ENCODE measurements around the gene PON2.

Gene PON2

DNA sequence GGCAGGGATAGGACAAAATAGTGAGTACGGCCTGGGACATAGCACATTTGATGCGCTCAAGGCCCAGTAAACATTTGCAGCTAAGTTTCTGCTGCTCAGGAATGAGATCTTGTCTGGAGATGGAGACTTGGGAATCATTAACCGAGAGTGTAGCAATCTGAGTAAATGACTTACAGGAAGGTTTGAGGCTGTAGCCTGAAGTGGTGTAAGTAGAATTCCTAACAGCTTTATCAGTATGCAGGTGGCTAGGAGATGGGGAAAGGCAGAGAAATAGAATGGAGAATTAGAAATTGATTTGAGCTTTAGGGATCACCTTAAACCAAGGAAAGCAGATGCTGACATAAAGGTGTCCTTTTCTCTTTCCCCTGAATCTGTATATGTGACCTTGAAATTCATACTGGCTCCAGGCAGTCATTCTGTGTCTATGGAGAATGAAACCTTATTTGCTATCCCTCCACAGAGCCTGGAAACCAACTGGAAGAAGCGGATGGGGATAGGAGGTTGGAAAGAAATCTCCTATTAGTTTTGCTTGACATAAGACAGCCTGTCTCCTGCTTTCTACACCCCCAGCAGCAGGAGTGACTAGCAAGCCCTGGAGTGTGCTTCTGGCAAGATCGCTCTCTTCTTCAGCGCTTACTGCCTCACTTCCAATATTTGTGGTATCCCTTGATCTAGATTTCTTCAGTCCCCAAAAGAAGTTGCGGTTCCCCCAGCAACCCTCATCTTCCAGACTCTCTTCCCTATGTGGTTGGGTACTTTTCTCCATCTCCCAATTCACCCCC, 6.4 kb upstream of the PON2 start:
- no peak for DNase-seq

GRCh38 chr7:95440394-95441038, 5.7 kb upstream of the PON2 start:
- DNase-seq: no peak

GRCh38 chr7:95436407-95436806, 1.6 kb upstream of the PON2 start:
- DNase-seq: no peak

GRCh38 chr7:95435422-95435780, 573 bp upstream of the PON2 start:
- DNase-seq: no peak

DNA sequence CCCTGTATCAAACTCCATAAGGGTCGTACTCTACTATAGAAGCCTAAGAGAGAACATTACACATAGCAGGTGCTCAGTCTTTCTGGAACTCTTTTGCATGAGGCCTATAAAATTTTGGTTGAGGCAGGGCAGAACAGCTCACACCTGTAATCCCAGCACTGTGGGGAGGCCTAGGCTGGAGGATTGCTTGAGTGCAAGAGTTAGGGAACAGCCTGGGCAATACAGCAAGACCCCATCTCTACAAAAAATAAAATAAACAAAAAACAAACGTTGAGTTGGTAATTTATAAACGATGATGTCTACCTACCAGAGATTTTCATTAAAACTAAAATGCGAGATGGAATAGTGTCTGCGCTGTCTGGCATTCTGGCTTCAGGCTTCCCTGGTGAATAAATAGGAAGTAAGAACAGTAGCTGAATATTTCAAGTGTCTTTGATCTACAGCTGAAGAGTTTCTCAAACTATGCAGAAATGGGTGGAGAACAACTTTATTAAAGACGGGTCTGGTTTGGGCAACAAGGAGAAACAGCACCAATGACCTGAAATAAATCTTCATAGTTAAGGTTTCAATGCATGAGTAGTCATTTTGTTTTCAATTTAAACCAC, 774 bp downstream of the PON2 start:
- DNase-seq: no peak

- DNase-seq: no peak
Measured at GRCh38 chr7:95433129-95433528, 1.7 kb downstream of the PON2 start.

DNA sequence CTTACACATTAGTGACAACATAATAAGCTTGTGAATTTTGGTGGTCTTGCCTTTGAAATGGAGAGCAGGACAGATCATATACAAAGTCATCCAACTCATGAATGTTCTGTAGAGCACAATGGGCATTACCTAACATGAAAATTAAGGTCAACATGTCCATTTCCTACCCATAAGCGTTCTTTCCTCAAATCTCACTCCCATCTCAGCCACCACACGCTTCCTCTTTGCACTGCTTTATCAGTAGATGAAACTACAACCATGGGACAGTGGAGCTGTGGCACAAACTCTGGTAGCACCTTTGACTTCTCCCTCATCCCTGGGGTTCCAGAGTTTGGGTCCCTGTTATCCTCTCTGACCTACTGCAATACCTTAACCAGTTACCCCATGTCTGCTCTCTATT, 2.2 kb downstream of the PON2 start:
- DNase-seq: no peak

- DNase-seq: no peak
Measured at GRCh38 chr7:95430864-95431263, 4.0 kb downstream of the PON2 start.

- DNase-seq: no peak
Measured at GRCh38 chr7:95429241-95429990, 5.4 kb downstream of the PON2 start.

DNA sequence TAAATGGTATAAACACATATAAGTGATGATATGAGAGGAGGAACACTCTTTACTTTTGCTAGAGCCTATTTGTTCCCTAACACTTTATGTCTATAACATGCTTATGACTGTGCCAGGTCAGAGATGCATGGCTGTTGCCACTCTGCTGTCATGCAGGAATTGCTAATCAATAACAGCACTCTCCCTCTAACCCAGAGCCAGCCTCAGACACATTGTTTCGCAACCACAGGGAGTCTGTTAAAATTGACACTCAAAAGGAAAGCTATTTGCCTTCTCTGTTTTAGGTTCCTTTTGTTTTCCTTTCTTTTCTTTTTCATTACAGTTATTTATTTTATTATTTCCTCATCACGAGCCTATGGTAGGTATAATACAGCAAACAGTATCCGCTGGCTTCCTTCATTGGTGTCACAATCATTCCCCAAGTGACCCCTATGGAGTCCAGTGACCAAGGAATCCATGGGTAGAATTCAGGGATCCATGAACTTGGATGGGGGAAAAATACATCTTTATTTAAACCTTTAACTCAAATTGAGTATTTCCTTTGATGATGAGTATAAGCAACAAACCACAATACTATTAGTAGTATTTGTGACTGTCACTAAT, 6.8 kb downstream of the PON2 start:
- no peak for DNase-seq

- DNase-seq: no peak
Measured at GRCh38 chr7:95427166-95427565, 7.7 kb downstream of the PON2 start.

DNA sequence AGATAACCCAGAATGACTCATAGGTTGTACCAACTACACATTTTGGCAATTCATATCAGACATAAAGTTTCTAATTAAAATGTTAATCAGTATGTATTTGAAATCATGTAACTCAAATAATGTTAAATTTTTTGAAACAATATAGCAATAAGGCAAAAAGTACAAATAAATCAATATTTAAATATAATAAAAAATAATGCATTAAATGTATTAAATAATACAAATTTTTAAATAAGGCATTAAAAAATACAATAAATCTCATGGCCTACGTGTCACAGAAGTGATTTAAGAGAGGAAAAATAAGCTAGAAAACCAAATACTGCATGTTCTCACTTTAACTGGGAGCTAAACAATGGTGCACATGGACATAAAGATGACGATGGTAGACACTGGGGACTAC, 9.1 kb downstream of the PON2 start:
- DNase-seq: no peak

- DNase-seq: no peak
Measured at GRCh38 chr7:95424716-95425115, 10.1 kb downstream of the PON2 start.

DNA sequence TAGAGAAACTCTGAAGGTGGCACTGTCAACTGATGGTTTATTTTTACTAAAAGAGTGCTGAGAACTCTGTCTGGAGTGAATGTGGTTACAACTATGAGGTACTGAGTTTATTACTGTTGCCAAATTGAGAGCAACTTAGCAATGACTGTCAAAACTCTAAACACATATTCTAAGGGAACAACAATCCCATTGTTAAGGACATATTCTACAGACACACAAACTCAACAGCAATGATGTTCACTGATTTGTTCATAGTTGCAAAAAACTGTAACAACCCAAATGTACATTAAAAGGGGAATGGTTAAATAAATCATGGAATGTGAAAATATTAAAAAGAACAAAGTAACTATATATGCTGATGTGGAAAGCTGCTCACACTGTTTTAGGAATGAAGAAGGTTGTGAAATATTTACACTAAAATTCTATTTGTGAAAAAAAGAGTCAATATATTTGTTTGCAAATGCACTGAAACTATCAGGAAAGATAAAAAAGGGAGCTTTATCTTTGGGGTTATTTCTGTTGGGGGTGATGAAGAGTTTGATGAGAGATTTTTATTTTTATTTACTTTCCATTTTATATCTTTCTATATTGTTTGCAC, 12.9 kb downstream of the PON2 start:
- no peak for DNase-seq

DNA sequence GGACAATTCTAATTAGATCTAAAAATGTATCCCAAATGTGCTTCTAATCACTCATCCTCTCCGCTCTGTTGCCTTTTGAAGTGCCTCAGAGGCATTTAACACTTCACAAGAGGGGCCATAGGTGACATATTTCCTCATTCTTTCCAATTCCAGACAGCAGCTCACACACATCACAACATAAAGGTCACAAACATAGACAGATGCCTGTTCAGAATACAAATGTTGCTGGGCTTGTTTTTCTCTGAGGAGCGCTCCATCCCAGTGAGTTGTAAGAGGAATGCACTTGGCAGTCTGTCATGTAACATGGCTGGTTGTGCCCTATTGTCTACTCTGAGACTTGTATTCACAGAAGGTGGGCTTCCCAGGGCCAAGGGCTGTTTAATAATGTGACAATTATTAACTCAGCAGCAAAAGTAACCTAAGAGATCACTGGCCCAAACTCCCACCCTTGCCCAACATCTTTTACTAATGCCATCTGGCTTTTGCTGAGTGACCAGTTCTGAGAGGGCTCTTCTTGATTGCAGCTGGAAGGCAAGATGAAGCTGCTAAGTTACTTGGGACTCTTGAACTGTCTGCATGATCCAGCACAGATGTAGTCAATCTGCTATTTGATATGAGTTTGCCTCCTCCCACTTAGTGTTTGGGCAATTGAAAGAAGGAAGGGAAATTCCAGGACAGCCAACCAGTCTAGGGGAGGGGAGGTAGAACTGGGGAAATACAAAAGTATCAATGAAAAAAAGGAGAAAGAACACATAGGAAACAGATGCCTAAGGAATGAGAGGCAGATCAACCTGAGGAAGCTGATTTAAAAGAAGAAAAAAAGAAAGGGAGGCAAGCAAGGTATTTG, 13.6 kb downstream of the PON2 start:
- DNase-seq: no peak

DNA sequence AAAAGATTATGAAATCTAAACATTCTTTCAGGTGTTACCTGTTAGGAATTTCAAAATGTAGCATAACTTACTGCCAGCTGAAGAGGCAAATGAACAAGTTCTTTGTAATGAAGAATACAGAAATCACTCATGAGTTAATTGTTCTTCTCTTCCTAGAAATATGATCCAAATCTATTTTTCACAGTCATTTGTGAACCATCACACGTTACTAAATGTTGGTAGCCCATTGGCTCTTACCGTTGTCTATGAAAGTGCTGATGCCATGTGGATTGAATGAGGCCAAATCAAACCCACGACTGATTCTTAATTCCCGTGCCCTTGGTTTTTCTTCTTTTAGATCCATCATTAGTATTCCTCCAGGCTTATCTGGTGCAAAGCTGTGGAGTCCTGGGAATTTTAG, 22.8 kb downstream of the PON2 start:
- DNase-seq: no peak

DNA sequence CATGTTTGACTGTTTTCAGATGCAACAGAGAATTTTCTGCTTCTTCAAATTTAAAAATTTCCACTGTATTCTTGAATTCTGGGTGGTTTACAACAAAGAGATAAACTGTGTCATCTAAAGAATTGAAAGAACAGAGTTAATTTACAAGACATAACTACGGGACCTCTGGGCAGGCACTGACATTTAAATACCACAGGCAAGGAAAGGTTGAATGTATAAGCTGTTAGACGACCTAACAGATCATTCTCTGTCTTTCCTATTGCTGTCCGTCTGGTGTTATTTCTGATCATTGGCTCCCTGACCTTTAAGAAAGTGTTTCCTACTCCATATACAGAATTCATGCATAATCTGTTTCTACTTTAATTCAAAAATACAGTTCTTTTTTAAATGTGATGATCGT, 23.2 kb downstream of the PON2 start:
- DNase-seq: no peak

GRCh38 chr7:95411036-95411435, 23.8 kb downstream of the PON2 start:
- no peak for DNase-seq

DNA sequence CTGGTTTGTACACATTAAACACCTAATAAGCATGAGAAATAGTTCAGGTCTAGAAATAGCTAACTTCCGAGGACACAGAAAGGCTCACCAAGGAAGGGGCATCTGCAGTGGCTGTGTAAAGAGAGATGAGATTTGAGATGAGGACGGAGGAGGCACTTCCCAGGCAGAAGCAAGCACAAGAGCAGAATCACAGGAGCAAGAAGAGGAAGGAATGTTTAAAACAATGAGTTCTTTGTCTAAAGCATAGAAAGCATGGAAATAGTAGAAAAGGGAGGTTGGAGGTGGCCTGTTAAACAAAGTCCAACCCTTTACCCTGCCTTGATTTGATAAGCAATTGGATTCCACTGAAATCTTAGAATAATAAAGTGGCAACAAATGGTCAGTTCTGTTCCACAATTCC, 27.1 kb downstream of the PON2 start:
- DNase-seq: no peak

GRCh38 chr7:95405800-95406199, 29.0 kb downstream of the PON2 start:
- DNase-seq: no peak

- DNase-seq: no peak
Measured at GRCh38 chr7:95405208-95405607, 29.6 kb downstream of the PON2 start.

- no peak for DNase-seq
Measured at GRCh38 chr7:95404316-95404865, 30.4 kb downstream of the PON2 start.
